ENCODE data around the gene PTAR1.

GRCh38 chr9:69771775-69772418 lies 12.1 kb upstream of the PTAR1 start:
- TF ChIP-seq GATA2 (IDR thresholded peaks at IDR 0.05; ENCODE audit: low read depth, low read length) (no peak), GATA3 (IDR thresholded peaks at IDR 0.05; ENCODE audit: low read depth, low read length) (no peak)
